ENCODE results near the gene CSHL1.
A peak's percentile ranks its signal among the peaks of the same experiment; 100 is the strongest.
"Not testable (repeated sequence)": the region's sequence is repeated elsewhere in the genome, so short reads cannot be mapped to it uniquely, and the experiment has no call there.

The CSHL1 gene

DNA sequence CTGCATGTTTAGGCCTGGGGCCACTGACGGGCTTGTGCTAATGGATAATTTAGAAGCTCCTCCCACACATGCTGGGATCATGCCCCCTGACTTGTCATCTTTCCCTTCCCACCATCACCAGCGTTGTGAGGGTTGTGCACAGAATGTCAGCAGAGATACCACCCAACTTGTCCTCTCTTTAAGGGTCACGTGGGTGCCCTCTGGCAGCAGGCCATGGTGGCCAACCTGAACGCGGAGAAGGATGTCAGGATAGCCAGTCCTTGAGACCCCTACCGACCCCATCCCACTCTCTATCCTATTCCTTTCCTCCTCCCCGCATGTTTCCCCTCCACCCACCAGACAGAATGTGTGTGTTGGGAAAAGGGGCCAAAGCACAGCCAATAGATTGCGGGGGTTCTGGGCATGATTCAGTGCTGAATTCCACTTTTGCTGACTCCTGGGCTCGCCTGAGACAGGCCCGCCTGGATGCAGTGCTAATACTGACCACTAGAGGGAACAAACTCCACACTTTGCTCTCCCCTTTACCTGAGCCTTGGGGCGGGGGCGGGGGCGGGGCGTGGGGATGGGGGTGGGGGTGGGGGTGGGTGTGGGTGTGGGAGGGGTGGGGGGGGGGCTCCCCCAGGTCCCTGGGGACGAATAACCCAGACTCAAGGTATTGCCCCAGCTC, 29.0 kb downstream of the CSHL1 start, which contains the start of gene GH2:
Gene GH2, minus strand, starts transcription at position 10 of the 667 bp plus-strand sequence. CDS start 143 bp downstream, outside the sequence.
- peak; percentile 72 for DNase-seq

DNA sequence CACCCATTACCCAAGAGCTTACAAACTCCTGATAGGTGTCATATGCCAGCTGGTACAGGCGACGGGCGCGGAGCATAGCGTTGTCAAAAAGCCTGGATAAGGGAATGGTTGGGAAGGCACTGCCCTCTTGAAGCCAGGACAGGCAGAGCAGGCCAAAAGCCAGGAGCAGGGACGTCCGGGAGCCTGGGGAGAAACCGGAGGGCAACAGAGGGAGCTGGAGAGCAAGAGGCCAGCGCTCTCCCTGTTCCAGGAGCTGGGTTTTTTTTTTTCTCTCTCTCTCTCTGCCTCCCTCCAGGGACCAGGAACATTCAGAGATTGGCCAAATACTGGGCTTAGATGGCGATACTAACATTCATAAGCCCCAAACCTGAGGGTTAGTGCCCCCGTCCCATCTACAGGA, 29.7 kb downstream of the CSHL1 start:
- DNase-seq: not testable (repeated sequence)

DNA sequence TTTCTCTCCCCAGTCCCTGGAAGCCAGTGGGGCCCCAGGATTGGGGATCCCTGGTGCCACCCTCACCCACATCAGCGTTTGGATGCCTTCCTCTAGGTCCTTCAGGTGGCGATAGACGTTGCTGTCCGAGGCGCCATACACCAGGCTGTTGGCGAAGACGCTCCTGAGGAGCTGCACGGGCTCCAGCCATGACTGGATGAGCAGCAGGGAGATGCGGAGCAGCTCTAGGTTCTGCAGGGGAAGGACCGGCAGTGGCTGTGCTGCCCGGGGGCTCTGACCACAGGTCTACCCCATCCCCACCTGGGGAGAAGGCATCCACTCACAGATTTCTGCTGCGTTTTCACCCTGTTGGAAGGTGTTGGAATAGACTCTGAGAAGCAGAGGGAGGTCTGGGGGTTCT, 30.4 kb downstream of the CSHL1 start:
- DNase-seq: no peak

DNA sequence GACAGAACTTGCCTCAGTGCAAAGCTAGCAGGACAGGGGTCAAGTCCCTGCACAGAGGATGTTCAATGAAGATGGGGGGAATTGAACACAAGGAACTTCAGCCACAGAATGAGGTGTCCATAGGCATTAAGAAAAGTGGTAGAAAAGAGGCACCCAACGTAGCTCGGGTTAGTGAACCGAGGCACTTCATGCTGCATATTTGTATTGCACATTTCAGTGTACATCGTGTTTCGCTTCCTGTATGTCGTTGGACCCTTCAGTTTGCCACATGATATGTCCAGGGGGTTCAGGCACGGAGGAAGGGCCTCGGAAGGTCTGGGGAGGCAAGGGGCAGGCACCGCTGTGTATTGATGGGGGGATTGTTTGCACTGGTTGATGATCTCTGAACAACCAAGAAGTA, 32.6 kb downstream of the CSHL1 start:
- DNase-seq: not testable (repeated sequence)

DNA sequence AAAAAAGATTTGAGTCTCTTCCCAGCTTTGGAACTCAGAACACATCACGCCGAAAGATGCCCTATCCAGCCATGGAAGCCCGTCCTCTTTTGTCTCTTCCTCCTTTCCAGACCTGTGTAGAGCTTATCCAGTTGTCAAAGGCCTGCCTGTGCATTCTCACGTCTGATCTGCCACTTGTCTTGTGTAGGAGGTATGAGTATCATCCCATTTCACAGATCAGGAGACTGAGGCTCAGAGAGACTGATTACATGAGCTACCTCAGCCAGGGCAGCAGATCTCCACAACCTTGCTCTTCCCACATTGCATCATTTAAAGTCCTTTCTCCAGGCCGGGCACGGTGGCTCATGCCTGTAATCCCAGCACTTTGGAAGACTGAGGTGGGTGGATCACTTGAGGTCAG, 36.4 kb downstream of the CSHL1 start:
- DNase-seq: not testable (repeated sequence)

DNA sequence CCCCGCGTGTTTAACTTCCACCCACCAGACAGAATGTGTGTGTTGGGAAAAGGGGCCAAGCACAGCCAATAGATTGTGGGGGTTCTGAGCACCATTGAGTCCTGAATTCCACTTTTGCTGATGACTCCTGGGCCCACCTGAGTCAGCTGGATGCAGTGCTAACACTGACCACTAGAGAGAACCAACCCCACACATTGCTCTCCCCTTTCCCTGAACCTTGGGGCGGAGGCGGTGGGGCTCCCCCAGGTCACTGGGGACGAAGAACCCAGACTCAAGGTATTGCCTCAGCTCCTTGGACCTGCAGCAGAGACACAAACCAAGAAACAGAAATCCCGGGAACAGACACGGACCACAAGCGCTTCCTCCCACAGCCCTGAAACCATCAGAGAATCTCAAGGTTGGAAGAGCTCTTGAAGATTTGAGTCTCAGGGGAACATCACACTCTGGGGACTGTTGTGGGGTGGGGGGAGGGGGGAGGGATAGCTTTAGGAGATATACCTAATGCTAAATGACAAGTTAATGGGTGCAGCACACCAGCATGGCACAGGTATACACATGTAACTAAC, 36.9 kb downstream of the CSHL1 start:
- not testable (repeated sequence) for DNase-seq

DNA sequence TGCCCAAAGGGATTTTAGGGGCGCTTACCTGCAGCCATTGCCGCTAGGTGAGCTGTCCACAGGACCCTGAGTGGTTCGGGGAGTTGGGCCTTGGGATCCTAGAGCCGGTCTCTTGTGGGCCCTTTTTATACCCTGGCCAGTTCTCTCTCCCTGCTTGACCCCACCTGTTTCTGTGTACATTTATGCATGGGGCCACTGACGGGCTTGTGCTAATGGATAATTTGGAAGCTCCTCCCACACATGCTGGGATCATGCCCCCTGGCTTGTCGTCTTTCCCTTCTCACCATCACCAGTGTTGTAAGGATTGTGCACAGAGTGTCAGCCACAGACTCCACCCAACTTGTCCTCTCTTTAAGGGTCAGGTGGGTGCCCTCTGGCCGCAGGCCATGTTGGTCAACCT, 37.5 kb downstream of the CSHL1 start, which contains the start of gene CSH2:
Gene CSH2, minus strand, starts transcription at position 101 of the 400 bp plus-strand sequence. Its CDS starts 63 bp downstream, at position 38.
- DNase-seq: not testable (repeated sequence)

DNA sequence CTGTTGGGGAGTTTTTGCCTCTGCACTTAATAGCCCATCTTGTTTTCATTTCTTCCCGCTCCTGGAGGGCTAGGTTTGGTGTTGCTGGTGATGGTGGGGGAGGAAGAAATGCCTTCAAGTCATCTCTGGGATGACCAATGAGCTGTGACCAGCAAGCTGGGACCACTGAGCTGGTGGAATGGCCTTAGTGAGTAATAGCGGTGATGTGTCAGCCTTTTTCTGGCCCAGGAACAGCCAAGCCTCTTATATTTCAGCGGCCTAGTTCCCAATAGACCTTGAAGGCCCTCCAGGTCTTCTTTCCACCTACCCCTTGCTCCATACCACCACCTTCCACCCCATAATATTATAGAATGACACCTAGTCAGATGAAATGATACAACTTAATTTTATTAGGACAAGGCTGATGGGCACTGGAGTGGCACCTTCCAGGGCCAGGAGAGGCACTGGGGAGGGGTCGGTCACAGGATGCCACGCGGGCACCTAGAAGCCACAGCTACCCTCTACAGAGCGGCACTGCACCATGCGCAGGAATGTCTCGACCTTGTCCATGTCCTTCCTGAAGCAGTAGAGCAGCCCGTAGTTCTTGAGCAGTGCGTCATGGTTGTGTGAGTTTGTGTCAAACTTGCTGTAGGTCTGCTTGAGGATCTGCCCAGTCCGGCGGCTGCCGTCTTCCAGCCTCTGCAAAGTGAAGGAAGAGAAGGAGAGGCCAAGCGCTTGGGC, 39.3 kb downstream of the CSHL1 start:
- not testable (repeated sequence) for DNase-seq

DNA sequence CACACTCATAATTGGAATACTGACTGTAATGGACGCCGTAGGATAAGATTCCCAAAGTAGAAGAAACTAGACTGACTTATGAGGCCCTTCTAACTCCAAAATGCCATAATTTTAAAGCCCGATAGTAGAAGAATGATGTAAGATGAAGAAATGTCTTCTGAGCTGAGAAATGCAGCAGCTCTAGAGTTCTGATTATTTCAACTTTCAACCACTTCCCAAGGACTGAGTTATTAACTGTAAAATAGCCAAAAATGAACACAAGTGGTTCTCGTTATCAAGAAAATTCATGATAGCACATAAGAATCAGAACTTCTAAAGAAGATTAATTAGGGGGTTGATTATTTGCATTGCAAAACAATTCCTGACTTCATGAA, 40.8 kb downstream of the CSHL1 start:
- not testable (repeated sequence) for DNase-seq

DNA sequence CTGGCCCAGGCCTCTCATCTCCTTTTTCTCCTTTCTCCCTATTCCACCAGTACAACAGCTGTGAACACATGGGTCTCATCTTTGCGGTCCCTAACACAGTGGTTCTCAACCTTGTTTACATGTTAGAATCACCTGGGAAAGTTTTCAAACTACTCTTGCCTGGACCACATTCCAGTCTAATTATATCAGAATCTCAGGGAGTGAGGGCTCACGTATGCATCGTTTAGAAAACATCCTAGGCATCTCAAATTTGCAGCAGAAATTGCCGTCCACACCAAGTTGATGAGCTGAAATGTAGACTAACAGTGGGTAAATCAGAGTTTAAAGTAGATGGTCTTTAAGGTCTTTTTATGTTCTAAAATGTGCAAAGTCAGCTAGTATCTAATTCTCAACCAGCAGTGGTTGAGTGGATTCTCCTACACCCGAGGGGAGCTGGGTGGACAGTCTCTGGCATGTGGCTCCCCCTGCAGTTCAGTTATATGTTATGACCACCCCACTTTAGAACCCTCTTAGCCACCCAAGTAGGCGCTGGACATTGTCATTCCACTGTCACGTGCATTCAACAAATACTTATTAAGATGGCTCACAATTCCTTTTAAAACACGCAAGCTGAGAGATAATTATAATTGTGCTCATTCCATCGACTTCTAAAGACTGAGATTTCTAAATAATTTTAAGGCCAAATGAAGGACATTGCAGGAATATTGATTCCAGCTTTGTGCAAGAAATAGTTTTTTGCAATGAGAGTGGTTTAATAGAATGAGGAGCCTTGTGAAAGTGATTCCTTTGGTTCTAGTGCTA, 41.4 kb downstream of the CSHL1 start:
- DNase-seq: not testable (repeated sequence)

DNA sequence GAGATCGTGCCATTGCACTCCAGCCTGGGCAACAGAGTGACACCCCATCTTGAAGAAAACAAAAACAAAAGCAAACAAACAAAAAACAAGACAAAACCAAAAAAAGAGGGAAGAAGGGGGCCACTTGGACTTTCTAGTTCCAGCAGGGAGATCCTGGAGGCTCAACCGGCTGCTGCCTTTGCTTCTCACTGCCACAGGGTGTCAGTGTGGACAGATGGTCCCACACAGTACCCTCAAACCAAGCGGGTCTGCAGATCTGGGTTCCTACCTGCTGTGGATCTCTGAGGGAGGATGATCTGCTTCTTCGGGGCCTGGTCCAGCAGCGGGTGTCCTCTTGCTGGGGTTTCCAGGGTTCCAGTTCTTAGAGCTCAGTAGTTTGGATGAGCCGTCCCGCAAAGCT, 44.4 kb downstream of the CSHL1 start:
- DNase-seq: not testable (repeated sequence)

Measured in stimulated activated CD4-positive, alpha-beta T cell treated with anti-CD3 and anti-CD28 coated beads, Interleukin-15, amount 100 ng/mL, for 24 hours (primary cell).